Measurements from ENCODE around the gene MKS1.

Gene MKS1

GRCh38 chr17:58219007-58219788, at the start of gene MKS1:
Gene MKS1 (minus strand): TSS chr17:58219255. CDS start chr17:58219230, 25 bp downstream.
- peak; percentile 91 for DNase-seq

GRCh38 chr17:58268326-58268725, 49.3 kb upstream of the MKS1 start:
- DNase-seq: no peak

DNA sequence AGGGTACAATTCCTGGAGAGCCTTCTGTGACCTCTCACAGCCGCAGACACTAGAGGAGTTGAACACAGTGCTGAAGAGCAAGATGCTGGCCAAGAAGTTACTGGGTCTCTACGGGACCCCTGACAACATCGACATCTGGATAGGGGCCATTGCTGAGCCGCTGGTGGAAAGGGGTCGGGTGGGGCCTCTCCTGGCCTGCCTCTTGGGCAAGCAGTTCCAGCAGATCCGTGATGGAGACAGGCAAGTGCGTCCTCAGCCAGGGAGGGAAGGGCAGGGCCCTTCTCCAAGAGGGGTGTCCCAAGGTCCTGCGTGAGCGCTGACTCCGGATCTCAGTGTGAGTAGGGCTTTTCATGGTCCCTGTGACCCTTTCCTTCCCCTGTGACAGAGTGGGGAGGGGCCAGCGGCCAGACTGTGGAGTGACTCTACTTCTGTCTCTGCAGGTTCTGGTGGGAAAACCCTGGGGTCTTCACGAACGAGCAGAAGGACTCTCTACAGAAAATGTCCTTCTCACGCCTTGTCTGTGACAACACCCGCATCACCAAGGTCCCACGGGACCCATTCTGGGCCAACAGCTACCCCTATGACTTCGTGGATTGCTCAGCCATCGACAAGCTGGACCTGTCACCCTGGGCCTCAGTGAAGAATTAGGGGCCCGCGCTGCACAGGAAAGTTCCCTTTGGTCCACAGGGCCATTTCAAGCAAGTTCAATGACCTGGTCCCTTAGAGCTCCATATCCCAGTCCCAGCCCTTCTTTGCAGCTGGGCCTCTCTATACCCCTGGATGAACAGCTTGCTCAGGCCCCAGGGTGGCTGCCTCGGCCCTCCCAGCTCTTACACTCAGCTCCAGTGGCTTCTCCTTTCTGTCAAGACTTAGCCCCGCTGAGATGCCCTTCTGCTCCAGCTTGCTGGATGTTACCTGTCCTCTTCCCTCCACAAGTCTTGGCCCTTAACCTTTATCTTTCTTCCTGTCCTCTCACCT, 48.6 kb upstream of the MKS1 start:
- DNase-seq: no peak

DNA sequence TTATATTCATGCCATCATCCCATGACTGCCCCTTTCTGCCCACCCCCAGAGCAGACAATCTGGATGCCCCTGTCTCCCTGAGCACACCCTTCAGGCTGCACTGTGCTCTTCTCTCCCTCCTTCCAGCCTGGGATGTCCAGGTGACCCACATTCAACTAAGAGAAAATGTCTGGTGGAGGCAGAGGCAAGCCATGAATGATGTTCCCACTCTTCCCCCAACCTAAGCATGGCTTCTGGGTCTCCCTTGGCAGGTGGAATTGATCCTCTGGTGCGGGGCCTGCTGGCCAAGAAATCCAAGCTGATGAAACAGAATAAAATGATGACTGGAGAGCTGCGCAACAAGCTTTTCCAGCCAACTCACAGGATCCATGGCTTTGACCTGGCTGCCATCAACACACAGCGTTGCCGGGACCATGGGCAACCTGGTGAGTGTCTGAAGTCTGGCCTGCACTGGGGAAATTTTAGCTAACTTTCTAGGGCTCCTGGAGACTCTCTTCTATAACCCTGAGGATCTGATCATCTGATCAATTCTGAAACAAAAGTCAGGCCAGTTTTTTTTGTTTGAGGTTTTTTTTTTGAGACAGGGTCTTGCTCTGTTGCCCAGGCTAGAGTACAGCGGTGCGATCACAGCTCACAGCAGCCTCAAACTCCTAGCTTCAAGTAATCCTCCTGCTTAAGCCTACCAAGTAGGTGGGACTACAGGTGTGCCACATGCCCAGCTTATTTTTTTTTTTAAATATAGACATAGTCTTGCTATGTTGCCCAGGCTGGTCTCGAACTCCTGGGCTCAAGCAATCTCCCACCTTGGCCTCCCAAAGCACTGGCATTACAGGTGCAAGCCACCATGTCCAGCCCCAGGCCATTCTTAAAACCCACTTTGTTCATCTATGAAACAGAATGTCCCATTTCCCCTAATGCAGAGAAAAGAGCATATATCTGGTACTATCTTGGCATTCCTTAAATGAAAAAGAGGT, 47.1 kb upstream of the MKS1 start:
- DNase-seq: no peak

GRCh38 chr17:58265271-58265670, 46.2 kb upstream of the MKS1 start:
- no peak for DNase-seq

DNA sequence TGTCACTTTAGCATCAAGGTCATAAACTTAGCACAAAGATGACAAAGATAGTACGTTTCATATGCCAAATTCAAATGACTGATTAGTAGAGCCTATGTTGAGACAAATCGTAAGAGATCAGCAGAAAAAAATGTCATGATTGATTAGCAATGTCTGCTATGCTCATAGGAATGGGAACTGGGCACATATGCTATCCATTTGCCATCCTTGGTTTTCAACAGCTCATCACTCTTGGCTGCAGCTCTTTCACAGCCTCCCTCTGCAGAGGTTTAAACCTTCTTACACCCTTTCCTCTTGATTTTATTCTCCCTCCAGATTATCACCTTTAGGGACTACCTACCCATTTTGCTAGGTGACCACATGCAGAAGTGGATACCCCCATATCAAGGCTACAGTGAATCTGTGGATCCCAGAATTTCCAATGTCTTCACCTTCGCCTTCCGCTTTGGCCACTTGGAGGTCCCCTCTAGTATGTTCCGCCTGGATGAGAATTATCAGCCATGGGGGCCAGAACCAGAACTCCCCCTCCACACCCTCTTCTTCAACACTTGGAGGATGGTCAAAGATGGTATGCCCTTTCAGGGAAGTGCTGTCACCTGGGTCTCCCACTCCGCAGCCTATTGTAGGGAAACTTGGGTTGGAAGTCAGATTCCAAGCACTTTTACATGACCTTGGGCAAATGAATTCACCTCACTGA, 45.5 kb upstream of the MKS1 start:
- no peak for DNase-seq

GRCh38 chr17:58263773-58264172, 44.7 kb upstream of the MKS1 start:
- DNase-seq: no peak

DNA sequence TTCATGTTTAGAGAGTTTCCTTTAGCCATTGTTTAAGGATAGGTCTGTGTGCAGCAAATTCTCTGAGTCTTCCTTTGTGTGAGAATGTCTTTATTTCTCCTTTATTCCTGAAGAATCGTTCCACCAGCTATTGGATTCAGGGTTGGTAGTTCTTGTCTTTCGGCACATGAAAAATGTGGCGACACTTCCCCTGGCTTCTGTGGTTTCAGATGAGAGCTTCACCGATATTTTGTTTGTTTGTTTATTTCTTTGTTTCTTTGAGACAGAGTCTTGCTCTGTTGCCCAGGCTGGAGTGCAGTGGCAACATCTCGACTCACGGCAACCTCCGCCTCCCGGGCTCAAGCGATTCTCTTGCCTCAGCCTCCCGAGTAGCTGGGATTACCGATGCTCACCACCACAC, 43.1 kb upstream of the MKS1 start:
- DNase-seq: no peak

GRCh38 chr17:58254803-58255202, 35.7 kb upstream of the MKS1 start:
- DNase-seq: no peak

DNA sequence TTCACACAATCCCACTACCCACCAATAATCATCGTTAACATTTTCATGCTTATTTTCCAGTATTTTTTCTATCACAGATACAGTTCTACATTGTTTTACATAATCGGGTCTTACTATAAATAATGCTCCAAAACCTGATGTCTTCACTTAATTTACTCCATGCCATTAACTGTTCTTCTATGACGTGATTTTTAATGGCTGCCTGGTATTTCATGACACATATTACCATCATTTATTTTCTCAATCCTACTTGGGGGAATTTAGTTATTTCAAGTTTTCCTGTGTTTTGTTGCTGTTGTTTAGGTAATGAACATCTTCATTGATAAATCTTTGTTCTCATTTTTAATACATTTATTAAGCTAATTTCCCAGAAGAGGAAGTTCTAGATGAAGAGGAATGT, 34.0 kb upstream of the MKS1 start:
- DNase-seq: no peak

GRCh38 chr17:58252141-58252540, 33.1 kb upstream of the MKS1 start:
- DNase-seq: no peak

DNA sequence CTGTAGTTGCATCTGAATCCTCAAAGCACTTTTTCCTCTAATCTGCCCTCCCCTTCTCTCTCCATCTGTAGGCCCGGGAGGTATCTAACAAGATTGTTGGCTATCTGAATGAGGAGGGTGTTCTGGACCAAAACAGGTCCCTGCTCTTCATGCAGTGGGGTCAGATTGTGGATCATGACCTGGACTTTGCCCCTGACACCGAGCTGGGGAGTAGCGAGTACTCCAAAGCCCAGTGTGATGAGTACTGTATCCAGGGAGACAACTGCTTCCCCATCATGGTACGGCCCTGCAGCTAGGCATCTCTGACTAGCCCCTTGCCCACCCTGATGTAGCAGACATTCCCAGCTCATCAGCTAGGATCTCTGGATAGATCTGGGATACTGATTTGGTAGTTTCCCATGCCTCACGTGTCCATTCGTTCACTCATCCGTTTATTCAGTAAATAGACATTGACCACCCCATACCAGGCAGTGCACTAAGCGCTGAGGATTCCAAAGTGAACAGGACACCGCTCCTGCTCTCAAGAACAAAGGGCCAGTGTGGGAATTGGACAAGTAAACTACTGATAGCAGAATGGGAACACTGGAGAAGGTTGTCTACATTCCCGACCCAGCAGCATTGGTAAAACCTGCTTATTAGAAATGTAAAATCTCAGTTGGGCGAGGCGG, 31.4 kb upstream of the MKS1 start:
- no peak for DNase-seq

DNA sequence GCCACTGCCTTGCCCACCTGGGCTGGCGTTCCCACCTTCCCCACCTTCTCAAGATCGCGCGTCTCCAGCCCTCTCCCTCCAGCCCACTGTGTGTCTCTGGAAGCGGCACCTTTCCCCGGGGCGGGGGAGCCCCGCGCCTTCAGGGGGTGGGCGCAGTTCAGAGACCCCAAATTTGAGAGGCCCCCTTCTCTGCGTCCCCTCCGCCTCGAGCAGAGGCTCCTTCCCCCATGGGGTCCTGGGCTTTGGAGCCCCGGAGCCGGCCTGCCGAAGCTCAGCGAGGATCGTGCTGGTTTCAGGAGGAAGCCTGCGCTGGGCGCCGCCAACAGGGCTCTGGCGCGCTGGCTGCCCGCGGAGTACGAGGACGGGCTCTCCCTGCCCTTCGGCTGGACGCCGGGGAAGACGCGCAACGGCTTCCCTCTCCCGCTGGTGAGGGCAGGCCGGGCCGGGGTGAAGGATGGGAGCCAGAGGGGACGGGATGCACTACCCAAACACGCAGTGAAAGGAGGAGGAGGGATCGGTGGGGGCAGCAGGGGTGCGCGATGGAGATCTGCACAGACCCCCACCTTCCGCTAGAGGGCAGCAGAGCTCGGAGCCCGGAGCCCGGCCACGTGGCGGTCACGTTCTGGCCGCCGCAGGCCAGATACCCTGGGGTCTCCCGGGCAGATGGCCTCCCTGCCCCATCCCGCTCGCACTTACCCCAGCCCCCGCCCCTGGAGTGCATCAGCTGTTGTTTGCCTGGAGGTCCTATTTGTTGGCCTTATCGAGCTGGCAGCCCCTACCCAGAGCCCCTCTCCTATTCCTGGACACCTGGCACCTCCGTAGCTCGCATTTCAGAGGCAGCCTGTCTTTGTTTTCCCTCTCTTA, 30.4 kb upstream of the MKS1 start:
- peak; percentile 78 to 79 for DNase-seq

DNA sequence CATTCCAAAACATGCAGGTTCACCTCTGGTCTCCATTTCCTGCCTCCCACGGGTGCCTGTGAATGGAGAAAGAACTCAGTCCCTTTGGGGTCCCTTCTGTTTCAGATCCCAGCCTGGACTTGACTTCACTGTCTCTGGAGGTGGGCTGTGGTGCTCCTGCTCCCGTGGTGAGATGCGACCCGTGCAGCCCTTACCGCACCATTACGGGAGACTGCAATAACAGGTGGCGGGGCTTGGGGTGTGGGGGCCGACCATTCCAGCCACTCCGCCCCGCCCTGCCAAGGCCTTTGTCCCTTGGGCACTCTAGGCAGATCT, 29.9 kb upstream of the MKS1 start:
- no peak for DNase-seq

GRCh38 chr17:58247511-58248363, 28.7 kb upstream of the MKS1 start:
- DNase-seq: no peak

GRCh38 chr17:58246781-58247180, 27.7 kb upstream of the MKS1 start:
- no peak for DNase-seq

DNA sequence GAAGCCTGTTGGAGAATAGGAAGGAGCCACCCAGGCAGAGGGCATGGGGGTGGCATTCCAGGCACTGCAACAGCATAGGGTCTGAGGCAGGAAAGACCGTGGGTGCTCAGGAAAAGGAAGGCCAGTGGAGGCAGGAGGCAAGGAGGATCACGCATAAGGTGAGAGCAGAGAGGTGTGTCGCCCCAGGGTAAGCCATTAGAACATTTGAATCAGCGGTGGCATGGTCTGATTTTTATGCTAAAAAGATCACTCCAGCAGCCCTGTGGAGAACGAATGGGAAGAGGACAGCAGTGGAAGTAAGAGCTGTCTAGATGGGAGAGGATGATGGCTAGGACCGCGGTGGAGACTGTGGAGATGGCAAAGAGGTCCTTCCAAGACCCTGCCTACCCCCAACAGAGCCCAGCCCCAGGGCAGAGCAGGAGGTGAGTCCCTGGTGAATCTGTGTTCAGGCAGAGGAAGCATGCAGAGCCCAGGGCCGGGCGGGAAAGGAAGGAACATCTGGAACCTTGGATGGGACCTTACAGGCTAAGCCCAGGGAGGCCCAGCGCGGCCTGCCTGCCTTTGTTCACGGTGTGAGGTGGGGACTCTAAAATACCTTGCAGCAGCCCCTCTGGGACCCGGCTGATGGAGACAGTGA, 27.2 kb upstream of the MKS1 start:
- no peak for DNase-seq

DNA sequence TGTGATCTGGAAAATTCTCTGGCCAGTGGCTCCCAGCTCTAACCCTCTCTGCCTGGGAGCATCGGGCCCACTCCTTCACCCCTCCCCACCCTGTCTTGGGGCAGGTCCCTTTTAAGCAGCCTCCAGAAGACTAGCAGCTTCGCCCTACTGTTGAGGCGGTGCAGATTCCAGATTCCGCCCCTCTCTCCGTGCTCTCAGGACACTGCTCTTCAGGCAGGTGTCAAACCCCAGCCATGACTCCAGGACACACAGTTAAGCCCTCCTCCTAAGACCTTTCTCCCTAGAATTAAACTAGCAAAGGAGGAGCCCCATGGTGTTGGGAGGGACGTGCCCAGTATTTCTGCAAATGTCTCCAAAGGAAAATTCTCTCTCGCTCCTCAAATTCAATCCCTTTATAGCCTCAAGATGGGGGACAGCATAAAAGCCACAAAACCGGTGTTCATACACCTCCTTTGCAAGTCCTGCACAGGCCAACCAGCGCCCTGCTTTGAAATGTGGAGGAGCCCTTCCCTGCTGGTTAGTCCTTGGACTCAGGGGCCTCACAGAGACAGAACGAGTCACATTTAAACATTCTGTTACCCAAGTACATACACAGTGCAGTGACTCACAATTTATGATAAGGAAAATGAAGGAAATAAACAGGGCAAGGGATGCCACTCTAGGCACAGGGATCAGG, 26.5 kb upstream of the MKS1 start:
- DNase-seq: no peak

- DNase-seq: no peak
Measured at GRCh38 chr17:58244963-58245362, 25.9 kb upstream of the MKS1 start.

All from activated CD4-positive, alpha-beta T cell treated with anti-CD3 and anti-CD28 coated beads for 4 hours (primary cell).